Measurements from ENCODE around the gene DISC1. TPM values are rescaled to one million over a fixed set of nuclear protein-coding genes. Genes with fewer than 3 reads are reported as not detected.

DISC1 gene
- polyA plus RNA-seq, 1 of the 3 experiments (the other 2 are of a cell fraction), result 1.7 TPM

- TF ChIP-seq RAD21 (IDR thresholded peaks at IDR 0.05; ENCODE audit: low read length) (no peak), PBX3 (IDR thresholded peaks at IDR 0.05) (no peak), FOSL2 (IDR thresholded peaks at IDR 0.05; ENCODE audit: borderline replicate concordance, low read depth) (no peak), SMC3 (IDR thresholded peaks at IDR 0.05; ENCODE audit: low read depth, low read length) (no peak), MXI1 (IDR thresholded peaks at IDR 0.05; ENCODE audit: low read depth, low read length) (no peak), GATA2 (CRISPR knock-in tag; IDR thresholded peaks at IDR 0.05) (no peak)
- CTCF ChIA-PET, result interaction anchor here (7.3 kb wide), 1 partner anchor 11 kb away, joined by 43 read pairs; no protein-coding TSS in a partner anchor
- Histone ChIP-seq H3K9ac (no peak overlapping the region), H4K20me1 (ENCODE audit: insufficient read depth) (no peaks in the 10 kb centered on the region), H3K9me3 (no peaks in the 10 kb centered on the region), H3K4me3 (ENCODE audit: low read depth in 2 of 2, low read length in 1 of 2) (no peak overlapping the region), H3K4me1 (ENCODE audit: control insufficient read depth in 1 of 2, insufficient read depth in 2 of 2, low read depth in 1 of 2, low read length in 1 of 2) (no peaks in the 10 kb centered on the region), H3K27ac (ENCODE audit: low read depth in 2 of 2, low read length in 1 of 2) (no peak overlapping the region), H3K9me2 (no peaks in the 10 kb centered on the region), H3F3A (replicated peaks; ENCODE audit: insufficient read depth) (no peaks in the 10 kb centered on the region), H3K79me2 (ENCODE audit: insufficient read depth) (no peaks in the 10 kb centered on the region), H3K27me3 (ENCODE audit: insufficient read depth) (no peaks in the 10 kb centered on the region), H2AFZ (ENCODE audit: low read depth) (no peak overlapping the region), H3K36me3 (replicated peaks in 1 of 2; ENCODE audit: control insufficient read depth in 1 of 2, insufficient read depth in 2 of 2, low read length in 1 of 2) (no peaks in the 10 kb centered on the region), H3K4me2 (no peak overlapping the region)
- WGBS (ENCODE audit: low lambda C conversion rate), result 97% methylated on average over 5 of the region's 5 CpGs
- DNase-seq, result no peak
- POLR2A ChIA-PET, result no interaction called here
These were observed 229.3 kb downstream of the DISC1 start for GRCh38 chr1:231855926-231856325.

- 83% methylated on average over 3 of the region's 3 CpGs for WGBS (ENCODE audit: low lambda C conversion rate)
- Histone ChIP-seq H3K4me1 (ENCODE audit: control insufficient read depth in 1 of 2, insufficient read depth in 2 of 2, low read depth in 1 of 2, low read length in 1 of 2) (no peaks in the 10 kb centered on the region), H3K9me2 (no peaks in the 10 kb centered on the region), H3K9ac (no peak overlapping the region), H3K4me3 (ENCODE audit: low read depth in 2 of 2, low read length in 1 of 2) (no peak overlapping the region), H3K4me2 (no peak overlapping the region), H3K79me2 (ENCODE audit: insufficient read depth) (no peaks in the 10 kb centered on the region), H3K9me3 (no peaks in the 10 kb centered on the region), H3K27me3 (ENCODE audit: insufficient read depth) (no peaks in the 10 kb centered on the region), H3F3A (replicated peaks; ENCODE audit: insufficient read depth) (no peaks in the 10 kb centered on the region), H2AFZ (ENCODE audit: low read depth) (no peak overlapping the region), H3K27ac (ENCODE audit: low read depth in 2 of 2, low read length in 1 of 2) (no peak overlapping the region), H3K36me3 (replicated peaks in 1 of 2; ENCODE audit: control insufficient read depth in 1 of 2, insufficient read depth in 2 of 2, low read length in 1 of 2) (no peaks in the 10 kb centered on the region), H4K20me1 (ENCODE audit: insufficient read depth) (no peaks in the 10 kb centered on the region)
- no peak for DNase-seq
- ChIA-PET POLR2A (no interaction called here), CTCF (interaction anchor here (0.6 to 7.3 kb wide), 2 partner anchors 11 to 198 kb away, joined by 3 to 43 read pairs; no protein-coding TSS in a partner anchor)
- TF ChIP-seq FOSL2 (IDR thresholded peaks at IDR 0.05; ENCODE audit: borderline replicate concordance, low read depth) (no peak), MEF2A (IDR thresholded peaks at IDR 0.05; ENCODE audit: borderline replicate concordance, low read depth) (0 out of 2 replicates have a peak, but pooled peaks have one; percentile 19)
These were observed 229.8 kb downstream of the DISC1 start for GRCh38 chr1:231856426-231856825.

GRCh38 chr1:231856894-231857293 is 230.3 kb downstream of the DISC1 start:
- Histone ChIP-seq H2AFZ (ENCODE audit: low read depth) (no peak overlapping the region), H3K9ac (no peak overlapping the region), H3K9me3 (no peaks in the 10 kb centered on the region), H3K4me1 (ENCODE audit: control insufficient read depth in 1 of 2, insufficient read depth in 2 of 2, low read depth in 1 of 2, low read length in 1 of 2) (0 out of 4 replicates have a peak, but pooled peaks cover 0 to 2% of the 10 kb centered on the region in 2 experiments), H3F3A (replicated peaks; ENCODE audit: insufficient read depth) (no peaks in the 10 kb centered on the region), H3K36me3 (replicated peaks in 1 of 2; ENCODE audit: control insufficient read depth in 1 of 2, insufficient read depth in 2 of 2, low read length in 1 of 2) (no peaks in the 10 kb centered on the region), H3K27me3 (ENCODE audit: insufficient read depth) (no peaks in the 10 kb centered on the region), H3K4me3 (ENCODE audit: low read depth in 2 of 2, low read length in 1 of 2) (no peak overlapping the region), H3K4me2 (no peak overlapping the region), H3K9me2 (no peaks in the 10 kb centered on the region), H3K79me2 (ENCODE audit: insufficient read depth) (no peaks in the 10 kb centered on the region), H3K27ac (ENCODE audit: low read depth in 2 of 2, low read length in 1 of 2) (no peak overlapping the region), H4K20me1 (ENCODE audit: insufficient read depth) (no peaks in the 10 kb centered on the region)
- ChIA-PET POLR2A (no interaction called here), CTCF (interaction anchor here (0.6 to 7.3 kb wide), 2 partner anchors 10 to 197 kb away, joined by 3 to 43 read pairs; no protein-coding TSS in a partner anchor)
- no peak for DNase-seq
- 91% methylated on average over 4 of the region's 4 CpGs for WGBS (ENCODE audit: low lambda C conversion rate)
- TF ChIP-seq RXRA (IDR thresholded peaks at IDR 0.05; ENCODE audit: borderline replicate concordance, low read depth) (no peak), GABPA (IDR thresholded peaks at IDR 0.05; ENCODE audit: low read depth) (no peak), SIN3A (IDR thresholded peaks at IDR 0.05; ENCODE audit: borderline replicate concordance, low read depth, low read length) (no peak), RFX5 (IDR thresholded peaks at IDR 0.05; ENCODE audit: low read length) (no peak), NFIC (IDR thresholded peaks at IDR 0.05; ENCODE audit: borderline replicate concordance) (no peak), SMC3 (IDR thresholded peaks at IDR 0.05; ENCODE audit: low read depth, low read length) (no peak), RCOR1 (IDR thresholded peaks at IDR 0.05; ENCODE audit: low read length) (no peak), POLR2AphosphoS5 (IDR thresholded peaks at IDR 0.05; ENCODE audit: low read depth, low read length) (no peak), FOXM1 (IDR thresholded peaks at IDR 0.05; ENCODE audit: low read depth) (no peak), TEAD4 (IDR thresholded peaks at IDR 0.05; ENCODE audit: borderline replicate concordance, insufficient read depth) (no peak), RAD21 (IDR thresholded peaks at IDR 0.05; ENCODE audit: low read length) (no peak), REST (IDR thresholded peaks at IDR 0.05; ENCODE audit: low read depth, low read length) (no peak), PBX3 (IDR thresholded peaks at IDR 0.05) (no peak)

Measured in SK-N-SH (cell line).